Stimulated activated CD4-positive, alpha-beta T cell treated with anti-CD3 and anti-CD28 coated beads, Interleukin-4, amount 100 ng/mL, for 24 hours (primary cell): ENCODE measurements around the gene GLG1.
"Not testable (repeated sequence)": the region's sequence is repeated elsewhere in the genome, so short reads cannot be mapped to it uniquely, and the experiment has no call there.

Source experiments
- DNase-seq: peaks from one replicate; pipeline ENCODE4 v3.0.0-alpha.2; 2020

GLG1 gene

GRCh38 chr16:74431516-74431915 is 175.4 kb downstream of the GLG1 start:
- DNase-seq = no peak

- peak; percentile 53 for DNase-seq
These were observed 176.7 kb downstream of the GLG1 start for GRCh38 chr16:74430036-74430712.

GRCh38 chr16:74428493-74428892 is 178.4 kb downstream of the GLG1 start:
- DNase-seq = not testable (repeated sequence)

- not testable (repeated sequence) for DNase-seq
These were observed 181.2 kb downstream of the GLG1 start for GRCh38 chr16:74425751-74426150.

- DNase-seq = not testable (repeated sequence)
These were observed 183.2 kb downstream of the GLG1 start for GRCh38 chr16:74423721-74424120.

- DNase-seq = not testable (repeated sequence)
These were observed 184.8 kb downstream of the GLG1 start for GRCh38 chr16:74422086-74422485.

- DNase-seq = not testable (repeated sequence)
These were observed 185.5 kb downstream of the GLG1 start for GRCh38 chr16:74421482-74421785.

- not testable (repeated sequence) for DNase-seq
These were observed 186.1 kb downstream of the GLG1 start, which contains the start of gene CLEC18B for GRCh38 chr16:74420612-74421481. CLEC18B (minus strand) TSS chr16:74421478; CDS start chr16:74421270, 208 bp downstream.

- DNase-seq = not testable (repeated sequence)
These were observed 187.1 kb downstream of the GLG1 start for GRCh38 chr16:74419811-74420210.

GRCh38 chr16:74417897-74418296 is 189.0 kb downstream of the GLG1 start:
- DNase-seq = not testable (repeated sequence)

- DNase-seq = not testable (repeated sequence)
These were observed 193.0 kb downstream of the GLG1 start for GRCh38 chr16:74413920-74414319.

- not testable (repeated sequence) for DNase-seq
These were observed 193.4 kb downstream of the GLG1 start for GRCh38 chr16:74413485-74413884.

- not testable (repeated sequence) for DNase-seq
These were observed 194.0 kb downstream of the GLG1 start for GRCh38 chr16:74412775-74413390.

GRCh38 chr16:74412138-74412774 is 194.7 kb downstream of the GLG1 start:
- not testable (repeated sequence) for DNase-seq

- not testable (repeated sequence) for DNase-seq
These were observed 195.9 kb downstream of the GLG1 start for GRCh38 chr16:74410981-74411380.

- DNase-seq = not testable (repeated sequence)
These were observed 196.6 kb downstream of the GLG1 start for GRCh38 chr16:74410057-74410957.

- DNase-seq = not testable (repeated sequence)
These were observed 197.5 kb downstream of the GLG1 start for GRCh38 chr16:74409185-74409981.

GRCh38 chr16:74407362-74407705 is 199.6 kb downstream of the GLG1 start:
- not testable (repeated sequence) for DNase-seq

GRCh38 chr16:74406600-74407361 is 200.1 kb downstream of the GLG1 start:
- DNase-seq = not testable (repeated sequence)
